GM21447 (cell line): ENCODE measurements around the gene FOXC2.
"Not testable (repeated sequence)": the region's sequence is repeated elsewhere in the genome, so short reads cannot be mapped to it uniquely, and the experiment has no call there.

ENCODE experiments used
- ATAC-seq: cut with Tn5 transposase; IDR thresholded peaks from one replicate; pipeline ENCODE4 v1.9.1; 2021; ENCODE audit not compliant: unreplicated experiment

FOXC2 gene

GRCh38 chr16:86585821-86586611, 19.4 kb downstream of the FOXC2 start:
- no peak for ATAC-seq

GRCh38 chr16:86587487-86587886, 20.9 kb downstream of the FOXC2 start:
- ATAC-seq: no peak

- ATAC-seq: not testable (repeated sequence)
Measured at GRCh38 chr16:86587955-86588354, 21.3 kb downstream of the FOXC2 start.

- ATAC-seq: no peak
Measured at GRCh38 chr16:86590501-86591144, 24.0 kb downstream of the FOXC2 start.

GRCh38 chr16:86591270-86591669, 24.6 kb downstream of the FOXC2 start:
- ATAC-seq: no peak

GRCh38 chr16:86593913-86594620, 27.4 kb downstream of the FOXC2 start:
- no peak for ATAC-seq

GRCh38 chr16:86594721-86595120, 28.1 kb downstream of the FOXC2 start:
- no peak for ATAC-seq

- ATAC-seq: no peak
Measured at GRCh38 chr16:86595983-86596605, 29.5 kb downstream of the FOXC2 start.

GRCh38 chr16:86597126-86597879, 30.7 kb downstream of the FOXC2 start:
- ATAC-seq: no peak

- no peak for ATAC-seq
Measured at GRCh38 chr16:86597880-86598606, 31.4 kb downstream of the FOXC2 start.

- no peak for ATAC-seq
Measured at GRCh38 chr16:86598607-86599565, 32.3 kb downstream of the FOXC2 start.

- ATAC-seq: no peak
Measured at GRCh38 chr16:86601356-86601755, 34.7 kb downstream of the FOXC2 start.

GRCh38 chr16:86602521-86602920, 35.9 kb downstream of the FOXC2 start:
- no peak for ATAC-seq

- no peak for ATAC-seq
Measured at GRCh38 chr16:86604436-86605193, 38.0 kb downstream of the FOXC2 start.

GRCh38 chr16:86605950-86606349, 39.3 kb downstream of the FOXC2 start:
- no peak for ATAC-seq

- ATAC-seq: no peak
Measured at GRCh38 chr16:86608301-86608747, 41.7 kb downstream of the FOXC2 start.

- ATAC-seq: no peak
Measured at GRCh38 chr16:86609115-86609514, 42.5 kb downstream of the FOXC2 start.

GRCh38 chr16:86609661-86610060, 43.0 kb downstream of the FOXC2 start:
- no peak for ATAC-seq
